Neural progenitor cell (in vitro differentiated cells): ENCODE measurements around the gene ASMT. TPM values are rescaled to one million over a fixed set of nuclear protein-coding genes. Genes with fewer than 3 reads are reported as not detected.

ENCODE experiments used
- DNase-seq: peaks from one replicate; pipeline ENCODE4 v3.0.0-alpha.2; 2016; ENCODE audit warnings: low spot score
- H2AFZ ChIP-seq: fragments of 200-600 bp; sonication (generic); replicated peaks from 2 replicates; pipeline ENCODE4 v1.6.1; 2016; ENCODE audit warnings: antibody characterized with exemption
- H3F3A ChIP-seq: fragments of 200-600 bp; sonication (generic); 2 replicates; pipeline ENCODE4 v1.6.1; 2016; ENCODE audit warnings: antibody characterized with exemption, low read depth
- H3K27ac ChIP-seq: fragments of 200-600 bp; sonication (generic); 2 replicates; pipeline ENCODE4 v1.5.1; 2016; ENCODE audit warnings: mild to moderate bottlenecking
- H3K27me3 ChIP-seq: fragments of 200-600 bp; sonication (generic); 2 replicates; pipeline ENCODE4 v1.6.1; 2016; ENCODE audit warnings: mild to moderate bottlenecking, moderate library complexity
- H3K36me3 ChIP-seq: fragments of 200-600 bp; sonication (generic); 2 replicates; pipeline ENCODE4 v1.5.1; 2016
- H3K4me1 ChIP-seq: fragments of 200-600 bp; sonication (generic); 2 replicates; pipeline ENCODE4 v1.6.1; 2016; ENCODE audit warnings: mixed run types
- H3K4me2 ChIP-seq: fragments of 200-600 bp; sonication (generic); 2 replicates; pipeline ENCODE4 v1.6.1; 2016
- H3K4me3 ChIP-seq: fragments of 200-600 bp; sonication (generic); 2 replicates; pipeline ENCODE4 v1.5.1; 2016
- H3K79me2 ChIP-seq: fragments of 200-600 bp; sonication (generic); 2 replicates; pipeline ENCODE4 v1.6.1; 2016; ENCODE audit warnings: low read depth
- H3K9ac ChIP-seq: fragments of 200-600 bp; sonication (generic); 2 replicates; pipeline ENCODE4 v1.6.1; 2016
- H3K9me3 ChIP-seq: fragments of 200-600 bp; sonication (generic); 2 replicates; pipeline ENCODE4 v1.5.1; 2016; ENCODE audit warnings: low read depth
- H4K20me1 ChIP-seq: fragments of 200-600 bp; sonication (generic); 2 replicates; pipeline ENCODE4 v1.6.1; 2016; ENCODE audit warnings: low read depth
- H3K27ac Mint-ChIP-seq: 3 replicates; pipeline ENCODE4 v1.8.0; 2021; ENCODE audit warnings: mixed read lengths
- H3K27me3 Mint-ChIP-seq: 2 replicates; pipeline ENCODE4 v1.8.0; 2022; ENCODE audit warnings: low read depth, mild to moderate bottlenecking, inconsistent platforms, moderate library complexity, mixed read lengths; ENCODE audit not compliant: insufficient read depth
- H3K36me3 Mint-ChIP-seq: 3 replicates; pipeline ENCODE4 v1.8.0; 2021; ENCODE audit warnings: mixed read lengths
- H3K4me1 Mint-ChIP-seq: 3 replicates; pipeline ENCODE4 v1.8.0; 2021; ENCODE audit warnings: mixed read lengths
- H3K4me3 Mint-ChIP-seq: 3 replicates; pipeline ENCODE4 v1.8.0; 2021; ENCODE audit warnings: mild to moderate bottlenecking, moderate library complexity, mixed read lengths
- H3K9me3 Mint-ChIP-seq: 3 replicates; pipeline ENCODE4 v1.8.0; 2020; ENCODE audit warnings: mixed read lengths
- CTCF ChIP-seq: fragments of 200-600 bp; sonication (generic); IDR thresholded peaks from 2 replicates; pipeline ENCODE4 v1.5.1; 2017; ENCODE audit warnings: antibody characterized with exemption, mild to moderate bottlenecking
- EZH2 ChIP-seq: fragments of 200-600 bp; sonication (generic); IDR thresholded peaks from 2 replicates; pipeline ENCODE4 v1.6.1; 2017; ENCODE audit warnings: antibody characterized with exemption, mild to moderate bottlenecking, moderate library complexity
- EZH2phosphoT487 ChIP-seq: fragments of 200-600 bp; sonication (generic); IDR thresholded peaks from 2 replicates; pipeline ENCODE4 v1.6.1; 2017; ENCODE audit warnings: antibody characterized with exemption
- total RNA-seq: library from RNA; depleted of rRNA; stranded (reverse); fragments of >200 nt; gene quantifications from 2 replicates; pipeline ENCODE4 v1.2.3, GENCODE V29; 2015; ENCODE audit warnings: low replicate concordance

ASMT gene
- total RNA-seq, 1 donor from 2014 or later: not detected

GRCh38 chrX:1610166-1610565 is 4.7 kb upstream of the ASMT start:
- no peaks in the 10 kb centered on the region for H3K9me3 ChIP-seq
- H2AFZ ChIP-seq: no peak overlapping the region
- no peaks in the 10 kb centered on the region for H3K36me3 ChIP-seq
- no peaks in the 10 kb centered on the region for H3K9me3 Mint-ChIP-seq
- no peak for DNase-seq
- H4K20me1 ChIP-seq: no peaks in the 10 kb centered on the region
- no peak for TF ChIP-seq CTCF
- TF ChIP-seq EZH2phosphoT487: no peak
- no peak for TF ChIP-seq EZH2
- H3K27me3 Mint-ChIP-seq: peaks cover 6% of the 10 kb centered on the region
- no peaks in the 10 kb centered on the region for H3K79me2 ChIP-seq
- no peak overlapping the region for H3K4me3 ChIP-seq
- H3K4me3 Mint-ChIP-seq: no peak overlapping the region
- peaks cover 3% of the 10 kb centered on the region for H3K36me3 Mint-ChIP-seq
- no peak overlapping the region for H3K27ac ChIP-seq
- no peaks in the 10 kb centered on the region for H3K27me3 ChIP-seq
- no peak overlapping the region for H3K27ac Mint-ChIP-seq
- no peak overlapping the region for H3K4me2 ChIP-seq
- H3K4me1 ChIP-seq: no peaks in the 10 kb centered on the region
- H3F3A ChIP-seq: no peaks in the 10 kb centered on the region
- H3K9ac ChIP-seq: no peak overlapping the region
- peaks cover 3% of the 10 kb centered on the region for H3K4me1 Mint-ChIP-seq

GRCh38 chrX:1610736-1611135 is 4.1 kb upstream of the ASMT start:
- H3K36me3 Mint-ChIP-seq: no peaks in the 10 kb centered on the region
- H3K27me3 Mint-ChIP-seq: peaks cover 9% of the 10 kb centered on the region
- peaks cover 3% of the 10 kb centered on the region for H3K4me1 Mint-ChIP-seq

GRCh38 chrX:1612641-1613286 is 2.1 kb upstream of the ASMT start:
- H3K36me3 Mint-ChIP-seq: no peaks in the 10 kb centered on the region
- H2AFZ ChIP-seq: no peak overlapping the region
- H3K27me3 Mint-ChIP-seq: peaks cover 9% of the 10 kb centered on the region
- H3K4me1 Mint-ChIP-seq: peaks cover 3% of the 10 kb centered on the region
- no peaks in the 10 kb centered on the region for H3K9me3 Mint-ChIP-seq
- H3K9me3 ChIP-seq: no peaks in the 10 kb centered on the region
- no peak overlapping the region for H3K27ac ChIP-seq
- H3K9ac ChIP-seq: no peak overlapping the region
- no peaks in the 10 kb centered on the region for H3K79me2 ChIP-seq
- H3K27me3 ChIP-seq: no peaks in the 10 kb centered on the region
- H3K4me3 Mint-ChIP-seq: no peak overlapping the region
- H3K27ac Mint-ChIP-seq: peak overlapping the region; percentile 33
- no peak for DNase-seq
- no peaks in the 10 kb centered on the region for H3F3A ChIP-seq
- no peaks in the 10 kb centered on the region for H3K36me3 ChIP-seq
- no peaks in the 10 kb centered on the region for H4K20me1 ChIP-seq
- H3K4me1 ChIP-seq: no peaks in the 10 kb centered on the region
- TF ChIP-seq CTCF (no peak), EZH2 (no peak), EZH2phosphoT487 (no peak)
- no peak overlapping the region for H3K4me3 ChIP-seq
- no peak overlapping the region for H3K4me2 ChIP-seq

More at GRCh38 chrX:1610736-1611135, 4.1 kb upstream of the ASMT start:
- H3K9ac ChIP-seq: no peak overlapping the region
- no peak for TF ChIP-seq EZH2
- no peak for TF ChIP-seq EZH2phosphoT487
- no peaks in the 10 kb centered on the region for H3K4me1 ChIP-seq
- H3K9me3 ChIP-seq: no peaks in the 10 kb centered on the region
- H3K36me3 ChIP-seq: no peaks in the 10 kb centered on the region
- H3F3A ChIP-seq: no peaks in the 10 kb centered on the region
- Mint-ChIP-seq H3K4me3 (no peak overlapping the region), H3K27ac (no peak overlapping the region), H3K9me3 (no peaks in the 10 kb centered on the region)
- no peak overlapping the region for H2AFZ ChIP-seq
- H3K27me3 ChIP-seq: no peaks in the 10 kb centered on the region
- DNase-seq: no peak
- no peak overlapping the region for H3K4me2 ChIP-seq
- H3K4me3 ChIP-seq: no peak overlapping the region
- H4K20me1 ChIP-seq: no peaks in the 10 kb centered on the region
- H3K27ac ChIP-seq: no peak overlapping the region
- H3K79me2 ChIP-seq: no peaks in the 10 kb centered on the region

GRCh38 chrX:1618689-1619088 is 3.8 kb downstream of the ASMT start:
- H3K36me3 ChIP-seq: no peaks in the 10 kb centered on the region
- TF ChIP-seq EZH2phosphoT487: no peak
- no peak for TF ChIP-seq CTCF
- TF ChIP-seq EZH2: no peak
- H3K27me3 Mint-ChIP-seq: peaks cover 10% of the 10 kb centered on the region
- H3K9me3 ChIP-seq: no peaks in the 10 kb centered on the region
- no peaks in the 10 kb centered on the region for H4K20me1 ChIP-seq
- peak; percentile 44 for DNase-seq
- H2AFZ ChIP-seq: no peak overlapping the region
- peak overlapping the region; percentile 4 for H3K27ac Mint-ChIP-seq
- H3K4me3 Mint-ChIP-seq: no peak overlapping the region
- H3K36me3 Mint-ChIP-seq: no peaks in the 10 kb centered on the region
- H3K79me2 ChIP-seq: no peaks in the 10 kb centered on the region
- no peaks in the 10 kb centered on the region for H3K9me3 Mint-ChIP-seq
- H3K27me3 ChIP-seq: no peaks in the 10 kb centered on the region
- H3F3A ChIP-seq: peaks cover 8% of the 10 kb centered on the region
- H3K4me3 ChIP-seq: no peak overlapping the region
- H3K27ac ChIP-seq: no peak overlapping the region
- no peaks in the 10 kb centered on the region for H3K4me1 ChIP-seq
- H3K4me2 ChIP-seq: no peak overlapping the region
- H3K9ac ChIP-seq: no peak overlapping the region
- peaks cover 7% of the 10 kb centered on the region for H3K4me1 Mint-ChIP-seq
